GM21786 (cell line): ENCODE data around the gene STRN3.
A peak's percentile ranks its signal among the peaks of the same experiment; 100 is the strongest.

Source experiments
- ATAC-seq: cut with Tn5 transposase; IDR thresholded peaks from one replicate; pipeline ENCODE4 v1.9.1; 2021; ENCODE audit not compliant: unreplicated experiment

STRN3 gene

DNA sequence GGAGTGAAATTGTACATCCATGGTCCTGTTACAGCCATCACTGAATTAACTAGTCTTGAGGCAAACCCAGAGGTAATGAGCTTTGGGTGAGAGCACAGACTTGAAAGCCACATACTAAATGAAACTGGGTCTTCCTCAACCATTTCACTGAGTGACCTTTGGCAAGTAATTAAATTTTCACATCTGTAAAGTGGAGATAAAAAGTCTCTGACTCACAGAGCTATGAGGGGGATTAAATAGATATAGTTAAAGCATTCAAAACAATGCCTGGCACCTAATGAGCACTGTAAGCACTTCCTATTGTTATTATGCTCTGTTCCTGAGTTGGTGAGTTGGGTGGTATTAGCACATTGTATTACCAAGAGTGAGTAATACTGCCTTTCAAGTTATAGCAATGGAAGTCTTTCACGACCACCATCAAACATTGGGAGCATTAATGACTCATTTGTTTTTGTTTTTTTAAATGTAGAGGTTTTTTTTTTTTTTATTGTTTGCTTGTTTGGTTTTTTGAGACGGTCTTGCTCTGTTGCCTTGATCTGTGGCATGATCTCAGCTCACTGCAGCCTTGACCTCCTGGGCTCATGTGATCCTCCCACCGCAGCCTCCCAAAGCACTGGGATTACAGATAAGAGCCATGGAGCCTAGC lies 12.5 kb upstream of the STRN3 start:
- no peak for ATAC-seq

DNA sequence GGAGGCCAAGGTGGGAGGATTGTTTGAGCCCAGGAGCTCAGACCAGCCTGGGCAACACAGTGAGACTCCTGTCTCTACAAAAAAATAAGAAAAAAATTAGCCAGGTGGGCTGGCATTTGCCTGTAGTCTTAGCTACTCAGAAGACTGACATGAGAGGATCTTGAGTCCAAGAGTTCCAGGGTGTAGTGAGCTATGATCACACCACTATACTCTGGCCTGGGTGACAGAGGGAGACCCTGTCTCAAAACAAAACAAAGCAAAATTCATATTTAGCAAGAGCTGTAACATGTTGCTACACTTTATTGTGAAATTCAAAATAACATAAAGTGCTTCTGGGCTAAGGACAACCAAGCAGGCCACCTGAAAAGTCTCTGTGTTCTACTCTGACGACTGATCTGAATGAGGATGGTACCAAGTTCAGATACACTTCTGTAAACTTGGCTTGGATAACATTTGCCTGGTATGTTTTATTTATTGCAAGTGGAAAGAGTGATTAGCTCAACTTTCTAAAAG lies 11.6 kb upstream of the STRN3 start:
- no peak for ATAC-seq

DNA sequence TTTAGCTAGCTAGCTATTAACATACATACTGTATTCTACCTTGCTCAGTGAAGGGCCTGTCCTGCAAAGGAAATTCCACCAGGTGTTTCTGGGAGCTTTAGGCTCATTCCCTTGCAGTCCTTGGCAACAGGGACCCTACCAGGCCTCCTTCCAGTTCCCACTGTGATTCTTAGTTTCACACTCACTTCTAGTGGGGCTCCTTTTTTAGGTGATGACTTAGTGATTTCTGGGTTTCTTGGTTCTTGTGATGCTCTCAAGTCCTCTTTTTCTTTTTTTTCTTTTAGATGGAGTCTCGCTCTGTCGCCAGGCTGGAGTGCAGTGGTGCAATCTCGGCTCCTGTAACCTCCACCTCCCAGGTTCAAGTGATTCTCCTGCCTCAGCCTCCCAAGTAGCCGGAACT lies 10.4 kb upstream of the STRN3 start:
- no peak for ATAC-seq

DNA sequence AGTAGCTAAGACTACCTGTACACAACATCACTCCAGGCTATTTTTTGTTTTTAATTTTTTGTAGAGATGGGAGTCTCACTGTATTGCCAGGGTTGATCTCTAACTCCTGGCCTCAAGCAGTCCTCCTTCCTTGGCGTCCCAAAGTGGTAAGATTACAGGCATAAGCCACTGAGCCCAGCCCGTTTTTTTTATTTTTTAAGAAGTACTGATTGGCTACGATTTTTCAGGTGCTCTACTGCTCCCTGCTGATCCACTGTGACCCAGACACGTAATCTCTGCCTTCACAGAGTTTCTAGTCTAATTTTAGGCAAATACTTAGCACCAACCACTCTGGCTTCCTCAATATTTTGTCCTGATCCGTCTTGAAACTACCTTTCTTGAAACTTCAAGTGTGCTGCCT lies 4.3 kb upstream of the STRN3 start:
- ATAC-seq: no peak

DNA sequence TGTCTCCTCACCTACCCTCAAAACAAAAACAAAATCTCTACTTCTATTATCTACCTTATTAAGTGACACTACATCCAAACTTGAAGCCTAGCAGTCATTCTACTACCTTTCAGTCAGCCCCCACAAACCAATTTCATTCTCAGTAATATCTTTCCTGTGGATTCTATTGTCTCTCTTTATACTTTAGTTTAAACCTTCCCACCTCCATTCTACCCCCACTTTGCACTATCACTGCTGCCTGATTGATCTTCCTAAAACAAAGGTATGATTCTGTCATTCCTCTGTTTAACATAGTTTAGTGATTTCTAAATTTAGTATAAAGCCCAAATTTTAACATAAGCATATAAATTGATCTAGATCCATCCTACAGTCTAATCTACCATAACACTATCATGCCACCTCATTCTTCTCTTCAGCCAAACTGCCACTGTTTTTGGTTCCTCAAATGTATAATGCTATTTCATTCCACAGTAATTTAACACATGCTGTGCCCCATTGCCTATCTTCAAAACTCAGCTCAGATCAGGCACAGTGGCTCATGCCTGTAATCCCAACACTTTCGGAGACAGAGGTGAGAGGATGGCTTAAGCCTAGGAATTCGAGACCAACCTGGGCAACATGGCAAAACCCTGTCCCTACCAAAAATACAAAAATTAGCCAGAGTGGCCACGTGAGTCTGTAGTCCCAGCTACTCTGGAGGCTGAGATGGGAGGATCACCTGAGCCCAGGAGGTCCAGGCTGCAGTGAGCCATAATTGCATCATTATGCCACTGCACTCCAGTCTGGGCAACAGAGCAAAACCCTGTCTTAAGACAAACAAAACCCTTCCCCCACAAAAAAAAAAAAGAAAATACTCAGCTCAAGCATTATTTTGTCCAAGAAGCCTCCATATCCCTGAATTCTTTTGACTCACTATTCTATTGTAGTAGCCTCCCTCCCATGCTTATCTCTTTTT lies 3.1 kb upstream of the STRN3 start:
- ATAC-seq: no peak

DNA sequence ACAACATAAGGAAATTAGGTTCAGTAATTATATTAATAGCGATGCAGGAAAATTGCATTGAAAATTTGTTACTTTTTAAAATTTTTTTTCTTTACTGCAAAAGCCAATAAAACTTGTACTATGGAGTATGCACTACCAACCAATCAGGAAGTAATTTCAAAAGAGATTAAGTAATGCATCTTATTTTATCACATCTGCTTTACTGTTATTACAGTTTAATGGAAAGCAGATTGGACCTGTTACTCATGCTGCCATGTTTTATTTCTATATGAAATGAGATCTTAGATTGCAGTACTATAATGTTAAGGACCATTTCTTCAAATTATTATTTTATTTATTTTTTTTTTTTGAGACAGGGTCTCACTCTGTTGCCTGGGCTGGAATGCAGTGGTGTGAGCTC lies 1.7 kb upstream of the STRN3 start:
- no peak for ATAC-seq

DNA sequence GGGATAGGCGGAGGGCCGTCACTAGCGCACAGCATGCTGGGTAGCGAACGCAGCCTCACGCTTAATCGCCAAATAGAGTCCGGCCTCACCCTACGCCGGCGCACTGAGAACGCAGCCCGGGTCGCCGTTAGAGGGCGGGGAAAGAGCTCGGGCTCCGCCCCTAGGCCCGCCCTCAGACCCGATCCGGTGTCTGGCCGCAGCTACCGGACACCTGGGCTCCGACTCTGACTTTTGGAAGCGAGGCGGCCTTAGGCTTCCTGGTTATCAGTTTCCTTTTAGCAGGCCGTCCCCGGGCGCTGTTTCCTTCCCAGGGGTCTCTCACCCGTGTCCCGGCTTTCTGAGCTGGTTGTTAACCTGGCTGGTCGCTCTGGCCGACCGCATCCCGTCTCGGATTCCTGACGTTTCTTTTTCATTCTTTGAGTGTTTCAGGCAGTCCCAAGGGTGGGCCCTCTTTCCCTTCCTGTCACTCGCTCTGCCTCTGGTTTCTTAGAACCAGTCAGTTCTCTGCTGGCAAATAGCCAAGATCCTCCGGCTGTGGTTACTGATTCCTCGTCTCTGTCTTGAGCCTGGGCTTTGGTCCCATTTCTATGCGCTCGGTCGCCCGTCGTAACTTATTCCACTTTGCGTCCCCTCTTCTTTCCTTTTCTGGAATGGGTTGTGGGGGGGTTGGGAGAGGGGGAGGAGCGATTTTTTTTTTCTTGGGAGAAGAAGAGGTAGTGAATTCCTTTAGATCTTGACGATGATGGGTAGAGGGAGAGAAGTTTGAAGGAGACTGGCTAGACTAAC lies 464 bp upstream of the STRN3 start:
- ATAC-seq: peak; percentile 93

DNA sequence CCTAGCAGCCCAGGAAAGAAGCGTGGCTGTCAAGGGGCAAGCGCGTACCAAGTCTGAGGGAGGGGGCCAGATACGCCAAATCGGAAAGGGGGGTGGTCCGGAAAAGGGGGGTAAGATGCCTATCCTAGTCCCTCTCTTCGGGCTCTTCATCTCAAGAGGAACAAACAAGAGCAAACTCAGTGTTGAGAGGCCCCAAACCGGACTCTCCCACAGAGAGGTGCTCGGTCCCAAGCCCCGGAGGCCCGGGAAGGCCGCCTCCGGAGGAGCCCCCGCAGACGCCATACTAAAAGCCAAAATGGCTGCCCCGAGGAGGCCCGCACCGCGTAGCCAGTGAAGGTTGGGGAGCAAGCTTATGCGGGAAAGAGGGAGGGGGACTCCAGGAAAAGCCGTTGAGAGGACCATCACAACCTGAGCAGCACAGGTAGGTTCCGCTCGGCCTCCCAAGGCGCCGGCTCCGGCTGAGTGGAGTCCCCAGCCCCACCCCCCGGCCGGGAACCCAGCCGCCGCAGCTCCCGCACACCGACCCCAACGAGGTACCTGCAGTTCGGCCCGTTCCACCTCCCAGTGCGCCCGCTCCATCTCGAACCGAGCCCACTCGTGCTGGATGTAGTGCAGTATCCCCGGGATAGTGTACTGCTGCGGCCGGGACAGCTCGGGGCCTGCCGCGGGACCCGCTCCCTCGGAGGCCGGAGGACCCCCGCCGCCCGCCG lies 657 bp downstream of the STRN3 start, which contains the start of gene AP4S1:
Gene AP4S1 (plus strand): TSS at position 283 of the 710 bp plus-strand sequence. CDS start 40,548 bp downstream, outside the sequence.
- no peak for ATAC-seq

DNA sequence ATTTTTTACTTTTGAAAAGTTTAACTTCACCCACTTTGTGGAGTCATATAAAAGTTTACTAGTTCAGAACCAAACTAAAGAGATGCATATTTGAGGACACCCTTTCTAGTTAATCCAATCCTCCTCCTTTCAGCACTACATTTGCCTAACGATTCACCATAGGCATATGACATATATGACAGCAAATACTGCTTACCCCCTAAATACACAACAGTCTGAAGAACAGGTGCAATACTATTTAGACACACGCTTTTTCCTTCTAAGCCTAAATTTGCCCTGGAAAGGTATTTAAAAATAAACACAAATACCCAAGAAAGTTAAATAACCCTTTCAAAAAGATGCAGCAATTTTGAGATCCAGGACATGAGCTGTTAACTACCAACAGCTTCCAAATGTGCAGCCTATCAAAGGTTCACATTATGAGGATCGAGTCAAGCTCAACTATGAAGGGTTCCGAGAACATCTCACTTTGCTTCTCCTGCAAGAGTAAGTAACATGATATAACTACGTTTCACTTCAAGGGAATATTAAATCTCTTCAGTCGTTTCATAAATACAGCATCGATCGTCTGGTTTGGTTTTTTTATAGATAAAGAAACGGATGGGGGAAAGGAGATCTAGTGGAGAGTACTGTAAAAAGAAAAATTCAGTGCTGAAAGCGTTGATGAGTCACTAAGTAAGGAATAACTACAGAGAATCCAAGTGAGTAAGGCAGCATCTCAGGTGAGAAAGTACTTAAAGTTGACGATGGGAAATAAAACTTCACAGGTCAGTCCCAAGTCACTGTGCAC lies 1.4 kb downstream of the STRN3 start:
- ATAC-seq: no peak

DNA sequence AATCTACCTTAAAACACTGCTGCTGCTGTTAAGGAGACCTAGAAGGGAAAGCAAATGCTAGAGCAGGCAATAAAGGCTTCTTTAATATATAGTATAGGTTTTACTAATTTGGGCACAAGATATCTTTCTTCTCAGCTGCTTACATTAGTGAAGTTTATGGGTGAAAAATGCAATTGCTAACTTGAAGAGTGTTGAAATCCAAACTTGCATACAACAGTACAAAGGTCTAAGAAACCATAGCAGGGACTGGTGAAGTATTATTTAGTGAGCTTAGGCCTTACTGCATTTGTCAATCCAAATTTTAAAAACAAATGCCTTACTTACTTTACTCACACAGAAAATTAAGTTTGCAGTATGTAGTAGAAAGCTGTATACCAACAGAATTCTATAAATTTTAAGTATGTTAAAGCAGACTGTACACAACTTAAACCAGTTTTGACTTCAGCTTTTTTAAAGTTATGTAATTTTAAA lies 2.1 kb downstream of the STRN3 start:
- no peak for ATAC-seq

DNA sequence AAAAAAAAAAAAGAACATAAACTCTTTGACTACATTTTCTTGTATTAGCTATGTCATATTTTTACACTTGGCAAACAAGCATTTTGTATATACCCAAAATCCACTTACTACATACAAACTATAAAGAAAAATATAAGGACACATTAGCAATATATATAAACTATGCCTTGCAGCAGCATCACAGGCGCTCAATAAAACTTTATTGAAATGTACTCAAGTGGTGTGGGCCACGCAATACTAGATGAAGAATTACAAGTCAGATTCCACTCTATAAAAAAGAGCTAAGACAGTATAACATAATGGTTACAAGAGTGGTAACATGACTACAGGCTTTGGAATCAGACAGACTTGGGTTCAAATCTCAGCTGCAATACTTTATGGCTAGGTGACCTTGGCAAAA lies 3.8 kb downstream of the STRN3 start:
- ATAC-seq: no peak

DNA sequence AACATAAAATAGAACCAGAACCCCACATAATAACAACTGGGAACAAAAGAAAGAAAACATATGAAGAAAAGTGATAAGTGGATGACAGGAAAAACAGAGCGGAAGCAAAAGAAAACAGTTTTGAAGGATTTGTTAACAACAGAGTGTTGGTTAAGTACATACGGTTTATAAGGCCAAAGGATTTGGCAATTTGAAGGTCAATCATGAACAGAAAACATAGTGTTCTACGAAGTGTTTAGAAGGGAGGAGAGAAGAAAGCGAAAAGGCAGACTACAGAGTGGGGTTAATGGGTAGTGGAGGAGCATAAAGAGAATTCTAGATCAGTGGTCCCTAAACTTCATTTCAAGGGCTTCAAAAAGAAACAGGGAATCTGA lies 4.6 kb downstream of the STRN3 start:
- no peak for ATAC-seq

DNA sequence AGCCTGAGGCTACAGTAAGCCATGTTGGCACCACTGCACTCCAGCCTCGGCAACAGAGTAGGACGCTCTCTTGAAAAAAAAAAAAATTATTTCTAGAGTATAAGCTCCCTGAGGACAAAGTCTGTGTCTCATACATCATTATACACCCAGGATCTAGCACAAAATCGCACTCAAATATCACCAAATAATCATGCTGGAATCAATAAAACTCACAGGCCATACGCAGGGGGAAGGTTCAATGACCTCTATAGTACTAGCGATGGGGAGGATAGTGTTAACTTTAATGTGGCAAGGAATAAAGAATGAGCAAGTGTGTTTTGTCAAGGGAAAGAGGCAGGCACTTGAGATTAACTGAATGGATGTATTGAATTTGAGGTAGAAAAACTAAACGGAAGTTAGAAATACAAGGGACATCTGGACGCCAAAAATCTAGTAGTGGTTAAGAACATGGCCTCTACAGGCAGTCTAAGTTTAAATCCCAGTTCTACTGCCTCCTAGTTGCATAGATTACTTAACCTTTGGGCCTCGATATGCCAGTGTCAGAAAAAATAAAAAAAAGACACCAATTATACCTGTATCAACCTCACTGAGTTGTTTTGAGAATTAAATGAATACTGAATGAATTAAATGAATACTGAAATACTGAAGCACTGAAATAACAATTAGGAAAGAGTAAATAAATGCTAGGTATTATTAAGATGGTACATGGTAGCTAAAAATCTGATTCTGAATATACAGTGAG lies 5.2 kb downstream of the STRN3 start:
- no peak for ATAC-seq

DNA sequence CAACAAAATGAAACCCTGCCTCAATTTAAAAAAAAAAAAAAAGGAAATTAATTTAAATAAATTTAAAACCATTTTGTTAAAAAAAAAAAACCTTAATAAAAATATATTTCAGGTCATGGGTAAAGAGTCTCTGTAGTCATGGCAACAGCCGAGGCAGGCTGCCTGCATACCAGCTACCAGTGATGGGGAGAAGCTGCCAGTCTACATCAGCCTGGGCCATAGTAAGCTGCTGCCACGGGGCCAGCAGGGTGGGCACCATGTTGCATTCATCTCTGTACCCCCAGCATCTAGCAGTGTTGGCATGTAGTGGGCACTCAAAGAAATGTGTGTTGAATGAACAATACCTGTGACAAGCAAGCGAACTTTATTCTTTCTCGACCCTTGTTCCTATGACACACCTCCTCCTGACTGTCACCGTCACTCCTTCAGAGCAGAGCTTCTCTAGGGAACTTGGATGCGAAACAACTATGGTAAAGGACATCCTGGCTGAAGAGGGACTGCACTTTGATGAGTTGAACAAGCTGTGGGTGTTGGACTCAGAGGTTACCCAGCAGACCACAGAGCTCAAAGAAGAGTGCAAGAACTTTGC lies 8.0 kb downstream of the STRN3 start:
- no peak for ATAC-seq

DNA sequence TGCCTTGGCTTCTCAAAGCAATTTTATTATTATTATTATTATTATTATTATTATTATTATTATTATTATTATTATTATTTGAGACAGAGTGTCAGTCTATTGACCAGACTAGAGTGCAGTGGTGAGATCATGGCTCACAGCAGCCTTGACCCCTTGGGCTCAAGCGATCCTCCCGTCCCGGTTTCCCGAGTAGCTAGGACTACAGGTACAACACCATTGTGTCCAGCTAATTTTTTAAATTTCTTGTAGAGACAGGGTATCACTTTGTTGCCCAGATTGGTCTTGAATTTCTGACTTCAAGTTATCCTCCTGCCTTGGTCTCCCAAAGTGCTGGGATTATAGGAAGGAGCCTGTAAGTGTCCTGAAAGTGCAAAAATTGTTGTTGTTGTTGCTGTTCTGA lies 12.3 kb downstream of the STRN3 start:
- ATAC-seq: no peak

DNA sequence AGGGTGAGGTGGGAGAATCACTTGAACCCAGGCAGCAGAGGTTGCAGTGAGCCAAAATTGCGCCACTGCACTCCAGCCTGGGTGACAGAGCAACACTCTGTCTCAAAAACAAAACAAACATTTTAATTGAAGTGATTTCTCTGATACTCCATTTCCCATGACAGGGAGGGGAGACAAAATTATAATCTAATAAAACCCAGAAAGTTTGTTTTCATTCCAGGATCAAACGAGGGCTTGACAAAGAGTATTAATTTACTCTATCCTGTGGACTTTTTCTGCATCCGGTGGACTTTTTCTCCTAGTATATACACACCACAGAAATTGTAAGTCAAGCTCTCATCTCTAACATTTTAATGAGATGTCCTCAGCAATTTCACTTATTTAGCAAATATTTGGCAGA lies 15.2 kb downstream of the STRN3 start:
- no peak for ATAC-seq

DNA sequence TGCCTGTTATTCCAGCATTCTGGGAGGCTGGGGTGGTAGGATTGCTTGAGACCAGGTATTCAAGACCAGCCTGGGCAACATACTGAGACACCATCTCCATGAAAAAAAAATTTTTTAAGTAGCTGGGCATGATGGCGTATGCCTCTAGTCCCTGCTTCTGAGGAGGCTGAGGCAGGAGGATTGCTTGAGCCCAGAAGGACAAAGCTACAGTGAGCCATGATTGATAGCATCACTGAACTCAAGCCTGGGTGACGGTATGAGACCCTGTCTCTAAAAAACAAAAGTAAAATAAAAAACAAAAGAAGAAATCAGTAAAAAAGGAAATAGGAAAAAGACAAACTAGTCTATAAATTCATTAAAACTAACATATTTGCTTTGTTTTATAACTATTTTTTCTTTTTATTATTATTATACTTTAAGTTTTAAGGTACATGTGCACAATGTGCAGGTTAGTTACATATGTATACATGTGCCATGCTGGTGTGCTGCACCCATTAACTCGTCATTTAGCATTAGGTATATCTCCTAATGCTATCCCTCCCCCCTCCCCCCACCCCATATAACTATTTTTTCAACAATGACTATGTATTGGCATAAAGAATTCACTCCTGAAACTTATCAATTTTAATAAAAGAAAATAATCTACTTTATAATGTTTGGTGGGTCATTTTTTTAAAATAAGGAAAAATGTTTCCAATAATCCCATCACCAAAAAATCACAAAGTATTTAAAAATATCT lies 16.2 kb downstream of the STRN3 start:
- no peak for ATAC-seq

DNA sequence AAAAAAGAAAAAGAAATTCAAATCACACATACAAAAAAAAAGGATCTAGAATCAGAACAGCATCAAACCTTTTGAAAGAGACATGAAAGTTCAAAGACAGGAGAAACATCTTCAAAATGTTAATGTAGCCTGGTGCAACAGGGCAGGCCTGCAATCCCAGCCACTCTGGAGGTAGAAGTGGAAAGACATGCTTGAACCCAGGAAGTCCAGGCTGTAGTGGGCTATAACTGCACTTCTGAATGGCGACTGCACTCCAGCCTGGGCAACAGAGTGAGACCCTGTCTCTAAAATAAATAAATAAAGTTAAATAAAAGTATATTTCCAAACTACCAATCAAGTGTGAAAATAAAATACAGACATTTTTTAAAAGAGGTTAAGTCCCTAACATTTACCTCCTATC lies 19.5 kb downstream of the STRN3 start:
- ATAC-seq: no peak
